ENCODE results near the gene AKAP13. TPM values are rescaled to one million over a fixed set of nuclear protein-coding genes. Genes with fewer than 3 reads are reported as not detected.

The AKAP13 gene
- total RNA-seq, 1 experiment from 2014 or later = 47.3 TPM

DNA sequence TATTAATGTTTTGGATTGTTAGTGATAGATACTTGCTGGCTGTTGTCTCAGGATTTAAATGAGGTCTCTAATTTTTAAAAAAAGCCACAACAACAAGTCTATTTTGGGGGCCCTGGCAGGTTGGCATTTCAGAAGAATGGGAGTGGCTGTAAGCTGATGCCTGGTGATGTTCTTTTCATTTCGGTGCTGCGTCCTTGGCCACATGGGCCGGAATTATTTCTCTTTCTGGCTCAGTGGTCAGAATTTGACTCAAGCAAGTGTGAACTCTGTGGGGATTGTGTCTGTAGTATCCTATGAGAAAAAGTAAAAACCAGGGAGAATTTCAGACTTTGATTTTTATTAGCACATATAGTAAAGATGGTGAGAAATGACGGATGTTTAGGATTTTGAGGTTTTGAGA lies 203.0 kb downstream of the AKAP13 start:
- Histone ChIP-seq H3K23me2 (ENCODE audit: insufficient read length, low read depth, low read length, poor library complexity, severe bottlenecking) (no peaks in the 10 kb centered on the region), H2AK5ac (ENCODE audit: insufficient read length, low read length) (no peak overlapping the region), H3K27me3 (ENCODE audit: insufficient read depth, low read length) (no peaks in the 10 kb centered on the region), H3K27ac (ENCODE audit: insufficient read length, low read depth, low read length) (no peak overlapping the region), H2BK12ac (ENCODE audit: insufficient read length, low read depth, low read length) (no peak overlapping the region), H3K9me3 (ENCODE audit: control insufficient read depth, low read depth, low read length) (no peaks in the 10 kb centered on the region), H2BK5ac (ENCODE audit: insufficient read length, low read length) (no peak overlapping the region), H2BK20ac (ENCODE audit: low read depth, low read length, poor library complexity, severe bottlenecking) (no peak overlapping the region), H2BK120ac (ENCODE audit: low read depth, low read length, poor library complexity, severe bottlenecking) (no peak overlapping the region), H3K79me2 (ENCODE audit: insufficient read depth, low read length) (no peaks in the 10 kb centered on the region), H3K14ac (ENCODE audit: insufficient read depth, low read length) (no peak overlapping the region), H3K18ac (ENCODE audit: insufficient read length, low read depth, low read length) (no peak overlapping the region), H3K23ac (ENCODE audit: insufficient read length, low read depth, low read length) (no peak overlapping the region), H3K79me1 (ENCODE audit: insufficient read depth, low read depth, low read length, poor library complexity, severe bottlenecking) (no peaks in the 10 kb centered on the region), H3K9ac (ENCODE audit: extremely low read depth, insufficient read length, low read length) (no peak overlapping the region), H4K8ac (replicated peaks; ENCODE audit: insufficient read length, low read depth, low read length) (no peak overlapping the region), H2BK15ac (ENCODE audit: low read depth, low read length) (no peak overlapping the region), H3K4ac (ENCODE audit: low read depth, low read length) (no peak overlapping the region), H3K4me2 (ENCODE audit: insufficient read depth, insufficient read length, low read length) (no peak overlapping the region), H3T11ph (ENCODE audit: low read length) (no peak overlapping the region), H4K5ac (ENCODE audit: insufficient read length, low read depth, low read length) (no peak overlapping the region), H2AFZ (ENCODE audit: low read length) (no peak overlapping the region), H4K91ac (ENCODE audit: insufficient read length, low read depth, low read length) (no peak overlapping the region), H3K4me1 (ENCODE audit: insufficient read depth, low read length) (no peaks in the 10 kb centered on the region), H3K56ac (ENCODE audit: insufficient read length, low read depth, low read length) (no peak overlapping the region), H4K20me1 (ENCODE audit: control insufficient read depth, insufficient read depth, insufficient read length) (no peaks in the 10 kb centered on the region)
- no peaks in the 10 kb centered on the region for H3K27me3 Mint-ChIP-seq (ENCODE audit: low read depth)
- DNase-seq = no peak
- TF ChIP-seq, protein P1, sequence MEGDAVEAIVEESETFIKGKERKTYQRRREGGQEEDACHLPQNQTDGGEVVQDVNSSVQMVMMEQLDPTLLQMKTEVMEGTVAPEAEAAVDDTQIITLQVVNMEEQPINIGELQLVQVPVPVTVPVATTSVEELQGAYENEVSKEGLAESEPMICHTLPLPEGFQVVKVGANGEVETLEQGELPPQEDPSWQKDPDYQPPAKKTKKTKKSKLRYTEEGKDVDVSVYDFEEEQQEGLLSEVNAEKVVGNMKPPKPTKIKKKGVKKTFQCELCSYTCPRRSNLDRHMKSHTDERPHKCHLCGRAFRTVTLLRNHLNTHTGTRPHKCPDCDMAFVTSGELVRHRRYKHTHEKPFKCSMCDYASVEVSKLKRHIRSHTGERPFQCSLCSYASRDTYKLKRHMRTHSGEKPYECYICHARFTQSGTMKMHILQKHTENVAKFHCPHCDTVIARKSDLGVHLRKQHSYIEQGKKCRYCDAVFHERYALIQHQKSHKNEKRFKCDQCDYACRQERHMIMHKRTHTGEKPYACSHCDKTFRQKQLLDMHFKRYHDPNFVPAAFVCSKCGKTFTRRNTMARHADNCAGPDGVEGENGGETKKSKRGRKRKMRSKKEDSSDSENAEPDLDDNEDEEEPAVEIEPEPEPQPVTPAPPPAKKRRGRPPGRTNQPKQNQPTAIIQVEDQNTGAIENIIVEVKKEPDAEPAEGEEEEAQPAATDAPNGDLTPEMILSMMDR (conservative IDR thresholded peaks at IDR 0.05) = no peak
- H3K4me1 Mint-ChIP-seq = peaks cover 11 to 22% of the 10 kb centered on the region in 2 experiments
- H3K27ac Mint-ChIP-seq = peak overlapping the region in 1 of 3 experiments; percentile 22; a peak in 1 of 7 replicates
- H3K36me3 Mint-ChIP-seq (ENCODE audit: insufficient read depth in 1 of 3, low read depth in 3 of 3) = peaks cover 24 to 42% (median 40%) of the 10 kb centered on the region in 3 experiments; a peak in 6 of 7 replicates
- no peak overlapping the region for H3K4me3 Mint-ChIP-seq
- no peaks in the 10 kb centered on the region for H3K9me3 Mint-ChIP-seq
- 100% methylated on average over 1 of the region's 4 CpGs for WGBS (ENCODE audit: extremely low coverage, insufficient read length, low lambda C conversion rate)
